ENCODE measurements around the gene PPARG.

PPARG gene

DNA sequence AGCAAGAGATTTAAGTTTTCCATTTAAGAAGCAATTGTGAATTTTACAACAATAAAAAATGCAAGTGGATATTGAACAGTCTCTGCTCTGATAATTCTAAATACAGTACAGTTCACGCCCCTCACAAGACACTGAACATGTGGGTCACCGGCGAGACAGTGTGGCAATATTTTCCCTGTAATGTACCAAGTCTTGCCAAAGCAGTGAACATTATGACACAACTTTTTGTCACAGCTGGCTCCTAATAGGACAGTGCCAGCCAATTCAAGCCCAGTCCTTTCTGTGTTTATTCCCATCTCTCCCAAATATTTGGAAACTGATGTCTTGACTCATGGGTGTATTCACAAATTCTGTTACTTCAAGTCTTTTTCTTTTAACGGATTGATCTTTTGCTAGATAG lies 62.3 kb downstream of the PPARG start:
- DNase-seq, result no peak
- Histone ChIP-seq H3K27me3 (ENCODE audit: insufficient read depth, low read depth, severe bottlenecking) (no peaks in the 10 kb centered on the region), H3K4me3 (ENCODE audit: low read depth, low read length) (no peak overlapping the region), H3K9me3 (ENCODE audit: severe bottlenecking) (no peaks in the 10 kb centered on the region), H3K36me3 (no peaks in the 10 kb centered on the region), H3K27ac (no peak overlapping the region)
- TF ChIP-seq, protein P1, sequence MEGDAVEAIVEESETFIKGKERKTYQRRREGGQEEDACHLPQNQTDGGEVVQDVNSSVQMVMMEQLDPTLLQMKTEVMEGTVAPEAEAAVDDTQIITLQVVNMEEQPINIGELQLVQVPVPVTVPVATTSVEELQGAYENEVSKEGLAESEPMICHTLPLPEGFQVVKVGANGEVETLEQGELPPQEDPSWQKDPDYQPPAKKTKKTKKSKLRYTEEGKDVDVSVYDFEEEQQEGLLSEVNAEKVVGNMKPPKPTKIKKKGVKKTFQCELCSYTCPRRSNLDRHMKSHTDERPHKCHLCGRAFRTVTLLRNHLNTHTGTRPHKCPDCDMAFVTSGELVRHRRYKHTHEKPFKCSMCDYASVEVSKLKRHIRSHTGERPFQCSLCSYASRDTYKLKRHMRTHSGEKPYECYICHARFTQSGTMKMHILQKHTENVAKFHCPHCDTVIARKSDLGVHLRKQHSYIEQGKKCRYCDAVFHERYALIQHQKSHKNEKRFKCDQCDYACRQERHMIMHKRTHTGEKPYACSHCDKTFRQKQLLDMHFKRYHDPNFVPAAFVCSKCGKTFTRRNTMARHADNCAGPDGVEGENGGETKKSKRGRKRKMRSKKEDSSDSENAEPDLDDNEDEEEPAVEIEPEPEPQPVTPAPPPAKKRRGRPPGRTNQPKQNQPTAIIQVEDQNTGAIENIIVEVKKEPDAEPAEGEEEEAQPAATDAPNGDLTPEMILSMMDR (IDR thresholded peaks at IDR 0.05; ENCODE audit: low read depth, low read length), result no peak

- Histone ChIP-seq H3K27ac (no peak overlapping the region), H3K4me3 (ENCODE audit: low read depth, low read length) (no peak overlapping the region), H3K9me3 (ENCODE audit: severe bottlenecking) (no peaks in the 10 kb centered on the region), H3K36me3 (no peaks in the 10 kb centered on the region), H3K27me3 (ENCODE audit: insufficient read depth, low read depth, severe bottlenecking) (no peaks in the 10 kb centered on the region)
- DNase-seq, result no peak
- TF ChIP-seq, protein P1 (IDR thresholded peaks at IDR 0.05; ENCODE audit: low read depth, low read length), result no peak
These were observed 63.4 kb downstream of the PPARG start for GRCh38 chr3:12352253-12352652.

DNA sequence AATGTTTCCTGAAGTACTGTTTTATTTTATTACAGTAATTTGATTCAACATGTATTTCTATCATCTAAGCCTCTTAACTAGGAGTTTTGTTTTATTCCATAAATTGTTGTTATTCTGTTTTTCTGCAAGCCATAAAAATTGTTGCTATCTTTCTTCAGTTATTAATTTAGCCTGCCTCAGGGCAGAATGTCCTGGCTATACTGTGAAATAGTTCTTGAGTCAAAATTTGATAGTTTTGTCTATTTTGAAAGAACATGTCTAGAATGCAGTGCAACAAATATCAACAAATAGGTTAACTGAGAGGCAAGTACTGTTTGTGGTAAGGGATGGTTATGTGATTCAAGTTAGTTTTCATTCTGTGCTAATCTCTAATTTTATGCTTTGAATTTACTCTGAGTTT lies 63.9 kb downstream of the PPARG start:
- H3K4me3 ChIP-seq (ENCODE audit: low read depth, low read length), result no peak overlapping the region

GRCh38 chr3:12353796-12354525 lies 65.1 kb downstream of the PPARG start:
- no peak overlapping the region for H3K27ac ChIP-seq
- no peak overlapping the region for H3K4me3 ChIP-seq (ENCODE audit: low read depth, low read length)
- TF ChIP-seq, protein P1 (IDR thresholded peaks at IDR 0.05; ENCODE audit: low read depth, low read length), result no peak
- no peaks in the 10 kb centered on the region for H3K36me3 ChIP-seq
- no peaks in the 10 kb centered on the region for H3K9me3 ChIP-seq (ENCODE audit: severe bottlenecking)
- DNase-seq, result no peak
- no peaks in the 10 kb centered on the region for H3K27me3 ChIP-seq (ENCODE audit: insufficient read depth, low read depth, severe bottlenecking)

More for the DNA sequence above, 63.9 kb downstream of the PPARG start:
- no peaks in the 10 kb centered on the region for H3K36me3 ChIP-seq
- H3K27ac ChIP-seq, result no peak overlapping the region
- H3K27me3 ChIP-seq (ENCODE audit: insufficient read depth, low read depth, severe bottlenecking), result no peaks in the 10 kb centered on the region
- TF ChIP-seq, protein P1 (IDR thresholded peaks at IDR 0.05; ENCODE audit: low read depth, low read length), result no peak
- DNase-seq, result no peak
- no peaks in the 10 kb centered on the region for H3K9me3 ChIP-seq (ENCODE audit: severe bottlenecking)

- no peaks in the 10 kb centered on the region for H3K36me3 ChIP-seq
These were observed 67.3 kb downstream of the PPARG start for GRCh38 chr3:12356175-12356574.

More at GRCh38 chr3:12356175-12356574, 67.3 kb downstream of the PPARG start:
- Histone ChIP-seq H3K27ac (no peak overlapping the region), H3K4me3 (ENCODE audit: low read depth, low read length) (no peak overlapping the region), H3K27me3 (ENCODE audit: insufficient read depth, low read depth, severe bottlenecking) (no peaks in the 10 kb centered on the region), H3K9me3 (ENCODE audit: severe bottlenecking) (no peaks in the 10 kb centered on the region)
- no peak for DNase-seq
- TF ChIP-seq, protein P1 (IDR thresholded peaks at IDR 0.05; ENCODE audit: low read depth, low read length), result no peak

Data from WERI-Rb-1 (cell line).